Vagina (tissue), 2 donors: ENCODE measurements around the gene SEMA3D.

Experiments
- POLR2A ChIP-seq, 2 donors: fragments of 450-650 bp; IDR thresholded peaks; one replicate each; pipeline ENCODE4 v1.6.1; 2017; ENCODE audit warnings: antibody characterized with exemption in 2 of 2, mild to moderate bottlenecking in 2 of 2, moderate library complexity in 2 of 2
- TF ChIP-seq, protein P1 (sequence below), 3 experiments: fragments of 450-650 bp in 2 of 3; fragments of 200-600 bp in 1 of 3; sonication (generic) in 1 of 3; IDR thresholded peaks; one replicate each; pipeline ENCODE4 v1.5.1; 2017 to 2019; ENCODE audit warnings: antibody characterized with exemption in 3 of 3, mild to moderate bottlenecking in 2 of 3, moderate library complexity in 2 of 3

DNA sequence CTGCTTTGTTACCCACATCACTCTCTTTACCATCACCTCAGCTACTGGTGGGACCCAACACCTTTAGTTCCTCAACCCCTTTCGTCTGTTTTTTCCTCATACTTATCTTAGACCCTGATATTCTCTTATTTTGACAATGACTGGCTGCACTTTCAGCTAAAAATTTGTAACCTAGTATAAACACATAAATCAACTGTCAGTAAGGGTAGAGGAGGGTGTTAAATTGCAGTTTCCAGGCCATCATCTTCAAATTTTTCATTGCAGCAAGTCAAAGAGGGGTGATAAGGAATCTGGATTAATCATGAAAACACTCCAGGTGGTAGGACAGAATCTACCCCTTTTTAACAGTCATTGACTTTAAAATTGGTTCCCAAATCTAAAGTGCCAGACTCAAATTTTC lies 27.9 kb downstream of the SEMA3D start:
- TF ChIP-seq, protein P1, sequence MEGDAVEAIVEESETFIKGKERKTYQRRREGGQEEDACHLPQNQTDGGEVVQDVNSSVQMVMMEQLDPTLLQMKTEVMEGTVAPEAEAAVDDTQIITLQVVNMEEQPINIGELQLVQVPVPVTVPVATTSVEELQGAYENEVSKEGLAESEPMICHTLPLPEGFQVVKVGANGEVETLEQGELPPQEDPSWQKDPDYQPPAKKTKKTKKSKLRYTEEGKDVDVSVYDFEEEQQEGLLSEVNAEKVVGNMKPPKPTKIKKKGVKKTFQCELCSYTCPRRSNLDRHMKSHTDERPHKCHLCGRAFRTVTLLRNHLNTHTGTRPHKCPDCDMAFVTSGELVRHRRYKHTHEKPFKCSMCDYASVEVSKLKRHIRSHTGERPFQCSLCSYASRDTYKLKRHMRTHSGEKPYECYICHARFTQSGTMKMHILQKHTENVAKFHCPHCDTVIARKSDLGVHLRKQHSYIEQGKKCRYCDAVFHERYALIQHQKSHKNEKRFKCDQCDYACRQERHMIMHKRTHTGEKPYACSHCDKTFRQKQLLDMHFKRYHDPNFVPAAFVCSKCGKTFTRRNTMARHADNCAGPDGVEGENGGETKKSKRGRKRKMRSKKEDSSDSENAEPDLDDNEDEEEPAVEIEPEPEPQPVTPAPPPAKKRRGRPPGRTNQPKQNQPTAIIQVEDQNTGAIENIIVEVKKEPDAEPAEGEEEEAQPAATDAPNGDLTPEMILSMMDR (IDR thresholded peaks at IDR 0.05): no peak
- TF ChIP-seq POLR2A (IDR thresholded peaks at IDR 0.05): no peak
